H1 (cell line): Measurements from ENCODE around the gene MARCHF10. TPM values are rescaled to one million over a fixed set of nuclear protein-coding genes. Genes with fewer than 3 reads are reported as not detected.
A peak's percentile ranks its signal among the peaks of the same experiment; 100 is the strongest.

ENCODE experiments used
- CTCF ChIA-PET: fragments of 300-600 bp; sonication (Branson Sonifier 250); formaldehyde crosslinking; loops from one replicate; lab custom pipeline; 2021; ENCODE audit not compliant: partially characterized antibody; lab: Charles Lee
- POLR2A ChIA-PET: fragments of 300-600 bp; sonication (Branson Sonifier 250); formaldehyde crosslinking; loops from one replicate; lab custom pipeline; 2021; ENCODE audit warnings: inconsistent platforms; ENCODE audit not compliant: partially characterized antibody; lab: Charles Lee
- DNase-seq, 2 experiments: peaks; one replicate each; pipeline versions ENCODE4 v3.0.0 to v3.0.0-alpha.2; 2010 to 2022; ENCODE audit warnings: low spot score in 2 of 2, low read depth in 1 of 2, mixed read lengths in 1 of 2
- FAIRE-seq: peaks from 2 replicates; lab custom pipeline; 2011; peaks lifted over from hg19 to GRCh38; lab: Jason Lieb, UNC
- H2AFZ ChIP-seq: 2 replicates; pipeline ENCODE4 v1.8.1; 2012; ENCODE audit warnings: low read length, inconsistent platforms
- H2AK5ac ChIP-seq: 2 replicates; pipeline ENCODE4 v1.6.1; 2013; ENCODE audit warnings: low read depth, low read length
- H2BK120ac ChIP-seq: replicated peaks from 2 replicates; pipeline ENCODE3; 2013; ENCODE audit warnings: low read depth, low read length, inconsistent platforms
- H2BK12ac ChIP-seq: 2 replicates; pipeline ENCODE4 v1.6.1; 2013; ENCODE audit warnings: low read depth, low read length
- H2BK15ac ChIP-seq: 2 replicates; pipeline ENCODE4 v1.6.1; 2013; ENCODE audit warnings: low read length
- H2BK20ac ChIP-seq: 2 replicates; pipeline ENCODE4 v1.6.1; 2013; ENCODE audit warnings: low read length
- H2BK5ac ChIP-seq: 2 replicates; pipeline ENCODE4 v1.6.1; 2013; ENCODE audit warnings: low read depth, low read length
- H3K14ac ChIP-seq: 2 replicates; pipeline ENCODE4 v1.6.1; 2013; ENCODE audit warnings: inconsistent platforms; ENCODE audit not compliant: insufficient read length
- H3K18ac ChIP-seq: 2 replicates; pipeline ENCODE4 v1.6.1; 2013; ENCODE audit warnings: low read length; ENCODE audit errors: extremely low read depth
- H3K23ac ChIP-seq: 2 replicates; pipeline ENCODE4 v1.6.1; 2013; ENCODE audit warnings: inconsistent platforms; ENCODE audit not compliant: insufficient read length
- H3K23me2 ChIP-seq: 2 replicates; pipeline ENCODE4 v1.6.1; 2013; ENCODE audit warnings: low read depth, low read length
- H3K27ac ChIP-seq: 2 replicates; pipeline ENCODE4 v1.6.1; 2011; ENCODE audit warnings: low read depth, low read length, inconsistent platforms
- H3K27me3 ChIP-seq, 4 experiments: replicated peaks in 1 of 4; 1 replicate in 1 of 4; 2 replicates in 3 of 4; pipeline versions ENCODE4 v1.6.1 to v1.8.1; 2011 to 2013; ENCODE audit warnings: low read length in 3 of 4, mild to moderate bottlenecking in 3 of 4, inconsistent platforms in 2 of 4, mixed read lengths in 2 of 4, moderate library complexity in 1 of 4; ENCODE audit not compliant: control insufficient read depth in 3 of 4, insufficient read depth in 3 of 4; ENCODE audit errors: extremely low read depth in 1 of 4
- H3K36me3 ChIP-seq, 4 experiments: 2 replicates each; pipeline versions ENCODE4 v1.6.1 to v1.8.1; 2011 to 2013; ENCODE audit warnings: mild to moderate bottlenecking in 4 of 4, low read length in 3 of 4, moderate library complexity in 2 of 4, control low read depth in 1 of 4, inconsistent platforms in 1 of 4; ENCODE audit not compliant: insufficient read depth in 4 of 4, control insufficient read depth in 2 of 4
- H3K4ac ChIP-seq: replicated peaks from 2 replicates; pipeline ENCODE3; 2013; ENCODE audit warnings: low read length, low read depth, mixed read lengths, inconsistent platforms; ENCODE audit not compliant: insufficient read length
- H3K4me1 ChIP-seq, 4 experiments: replicated peaks in 1 of 4; 1 replicate in 1 of 4; 2 replicates in 3 of 4; pipeline versions ENCODE4 v1.6.1 to v1.8.1; 2011 to 2013; ENCODE audit warnings: low read length in 3 of 4, inconsistent platforms in 2 of 4, mixed read lengths in 1 of 4; ENCODE audit not compliant: insufficient read depth in 4 of 4, control insufficient read depth in 3 of 4
- H3K4me2 ChIP-seq, 2 experiments: 2 replicates each; pipeline versions ENCODE4 v1.6.1 to v1.8.1; 2011 to 2013; ENCODE audit warnings: low read depth in 2 of 2, low read length in 2 of 2, control low read depth in 1 of 2, inconsistent platforms in 1 of 2, mild to moderate bottlenecking in 1 of 2; ENCODE audit not compliant: insufficient read depth in 1 of 2
- H3K4me3 ChIP-seq, 4 experiments: fragments of 200-600, 300-600 bp in 1 of 4; sonication (generic), shearing (Covaris generic), sonication (Bioruptor Twin) in 1 of 4; 2 replicates each; pipeline versions ENCODE4 v1.5.1 to v1.8.1; 2011 to 2016; ENCODE audit warnings: low read length in 4 of 4, low read depth in 3 of 4, control low read depth in 2 of 4, inconsistent platforms in 2 of 4, mild to moderate bottlenecking in 2 of 4, mixed read lengths in 1 of 4, moderate library complexity in 1 of 4; ENCODE audit not compliant: insufficient read depth in 2 of 4; ENCODE audit errors: extremely low read depth in 1 of 4
- H3K56ac ChIP-seq: replicated peaks from 2 replicates; pipeline ENCODE3; 2013; ENCODE audit warnings: low read depth, mild to moderate bottlenecking, mixed read lengths, low read length, inconsistent platforms; ENCODE audit not compliant: insufficient read length
- H3K79me1 ChIP-seq: 2 replicates; pipeline ENCODE4 v1.6.1; 2013; ENCODE audit warnings: low read depth, low read length, control low read depth
- H3K79me2 ChIP-seq, 2 experiments: 2 replicates each; pipeline versions ENCODE4 v1.6.1 to v1.8.1; 2012 to 2013; ENCODE audit warnings: low read length in 2 of 2, mild to moderate bottlenecking in 2 of 2, inconsistent platforms in 1 of 2; ENCODE audit not compliant: insufficient read depth in 2 of 2, control insufficient read depth in 1 of 2
- H3K9ac ChIP-seq, 4 experiments: replicated peaks in 1 of 4; 1 replicate in 1 of 4; 2 replicates in 3 of 4; pipeline versions ENCODE4 v1.6.1 to v1.8.1; 2011 to 2013; ENCODE audit warnings: low read depth in 3 of 4, low read length in 3 of 4, control low read depth in 2 of 4, mild to moderate bottlenecking in 2 of 4, moderate library complexity in 2 of 4, inconsistent platforms in 1 of 4; ENCODE audit errors: extremely low read depth in 1 of 4
- H3K9me3 ChIP-seq, 2 experiments: 2 replicates each; pipeline versions ENCODE4 v1.6.1 to v1.8.1; 2012 to 2013; ENCODE audit warnings: mild to moderate bottlenecking in 2 of 2, moderate library complexity in 2 of 2, control low read depth in 1 of 2, inconsistent platforms in 1 of 2, low read depth in 1 of 2, low read length in 1 of 2, mixed read lengths in 1 of 2; ENCODE audit not compliant: insufficient read depth in 2 of 2
- H4K20me1 ChIP-seq, 2 experiments: replicated peaks in 1 of 2; 2 replicates each; pipeline versions ENCODE3 to v1.8.1; 2011 to 2013; ENCODE audit warnings: inconsistent platforms in 2 of 2, low read length in 2 of 2, mild to moderate bottlenecking in 1 of 2; ENCODE audit not compliant: insufficient read depth in 2 of 2, control insufficient read depth in 1 of 2
- H4K5ac ChIP-seq: 2 replicates; pipeline ENCODE4 v1.6.1; 2013; ENCODE audit warnings: low read length, low read depth, mixed read lengths, inconsistent platforms; ENCODE audit not compliant: insufficient read length
- H4K8ac ChIP-seq: 2 replicates; pipeline ENCODE4 v1.8.0; 2013; ENCODE audit warnings: mild to moderate bottlenecking, moderate library complexity, low read length, inconsistent platforms; ENCODE audit not compliant: insufficient read depth; ENCODE audit errors: extremely low read depth
- H4K91ac ChIP-seq: replicated peaks from 2 replicates; pipeline ENCODE3; 2013; ENCODE audit warnings: low read length, mixed read lengths, inconsistent platforms; ENCODE audit not compliant: insufficient read length
- ASH2L ChIP-seq: fragments of 200-600, 300-600 bp; sonication (generic); IDR thresholded peaks from one replicate; pipeline ENCODE4 v1.7.1; 2017; ENCODE audit warnings: low read length
- BRCA1 ChIP-seq: IDR thresholded peaks from 2 replicates; pipeline ENCODE4 v1.6.1; 2012; ENCODE audit warnings: low read depth, low read length, improper control_type of control experiment
- CBX5 ChIP-seq: fragments of 300-800, 300-1000 bp; sonication (generic); IDR thresholded peaks from 2 replicates; pipeline ENCODE4 v1.7.1; 2016; ENCODE audit warnings: antibody characterized with exemption, low read length, low read depth
- PHF8 ChIP-seq: fragments of 200-600 bp; sonication (generic); conservative IDR thresholded peaks from 2 replicates; pipeline ENCODE4 v1.7.1; 2012; ENCODE audit warnings: low read depth, mild to moderate bottlenecking, inconsistent platforms, low read length, moderate library complexity
- RNF2 ChIP-seq: fragments of 200-900, 300-1000 bp; sonication (generic); IDR thresholded peaks from 2 replicates; pipeline ENCODE4 v1.7.1; 2016; ENCODE audit warnings: borderline replicate concordance, low read depth, mild to moderate bottlenecking, antibody characterized with exemption, low read length; ENCODE audit not compliant: poor library complexity, severe bottlenecking; ENCODE audit errors: missing control alignments
- RXRA ChIP-seq: IDR thresholded peaks from 2 replicates; pipeline ENCODE4 v1.6.1; 2011; ENCODE audit warnings: low read depth, mild to moderate bottlenecking, low read length, moderate library complexity; ENCODE audit not compliant: insufficient read depth
- SAP30 ChIP-seq: fragments of 300-600 bp; sonication (generic); IDR thresholded peaks from 2 replicates; pipeline ENCODE4 v1.7.1; 2012; ENCODE audit warnings: low read length, moderate library complexity, mild to moderate bottlenecking, inconsistent platforms; ENCODE audit not compliant: insufficient read depth, insufficient replicate concordance
- TBP ChIP-seq: IDR thresholded peaks from 2 replicates; pipeline ENCODE4 v1.6.1; 2011; ENCODE audit warnings: low read depth, low read length, improper control_type of control experiment
- TEAD4 ChIP-seq: IDR thresholded peaks from 2 replicates; pipeline ENCODE4 v1.6.1; 2012; ENCODE audit warnings: low read depth, low read length, inconsistent platforms, mixed read lengths
- WGBS, 2 experiments: shearing (Covaris generic) in 1 of 2; methylation state at CpG; one replicate each; pipeline versions ENCODE4 v1.1.6 to v1.1.7; 2013 to 2015; ENCODE audit warnings: low lambda C conversion rate in 2 of 2, mixed read lengths in 2 of 2, inconsistent platforms in 1 of 2, low coverage in 1 of 2, missing lambda C conversion rate in 1 of 2; ENCODE audit not compliant: insufficient replicate concordance in 2 of 2, insufficient coverage in 1 of 2, insufficient read length in 1 of 2; ENCODE audit errors: extremely low coverage in 1 of 2, missing lambda C conversion rate in 1 of 2; 5-methylcytosine and 5-hydroxymethylcytosine counted together
- polyA plus RNA-seq, 7 experiments: library from polyadenylated mRNA; depleted of rRNA in 3 of 7; stranded (reverse) in 5 of 7; unstranded in 2 of 7; fragments of >200 nt in 5 of 7; fragments of 200-250 nt in 2 of 7; gene quantifications; 1 replicate in 5 of 7; 2 replicates in 1 of 7; 4 replicates in 1 of 7; pipeline versions ENCODE4 v1.2.1 to v1.2.3, GENCODE V29; 2011 to 2013; ENCODE audit warnings: missing spikeins in 2 of 7, mixed read lengths in 2 of 7
- total RNA-seq: library from RNA; stranded (reverse); fragmentation: NEBNext Ultra II Directional; extraction: Animal tissue kit (Norgen Biotek cat#: 25700); gene quantifications from 2 replicates; pipeline ENCODE4 v1.2.1, GENCODE V29; 2021

Gene MARCHF10
- total and polyA plus RNA-seq, 2 of the 8 experiments (the other 6 are each of a cell fraction or from before 2014, with no cell fraction given): 0.48 to 0.73 TPM

- Histone ChIP-seq H2AFZ (0 out of 2 replicates have a peak overlapping the region, but pooled peaks have one; percentile 38), H3K23me2 (no peaks in the 10 kb centered on the region), H3K4me2 (no peak overlapping the region), H3K9me3 (no peaks in the 10 kb centered on the region), H3K27ac (no peak overlapping the region), H3K27me3 (no peaks in the 10 kb centered on the region), H4K20me1 (no peaks in the 10 kb centered on the region), H3K56ac (no peak overlapping the region), H3K4ac (no peak overlapping the region), H2BK15ac (no peak overlapping the region; the same call in 1 of the 2 replicates), H3K79me2 (no peaks in the 10 kb centered on the region), H2BK20ac (no peak overlapping the region), H4K5ac (no peak overlapping the region), H2BK5ac (no peak overlapping the region), H3K79me1 (no peaks in the 10 kb centered on the region), H2BK120ac (no peak overlapping the region), H3K18ac (no peak overlapping the region), H3K14ac (no peak overlapping the region), H4K8ac (no peak overlapping the region), H4K91ac (no peak overlapping the region), H3K9ac (no peak overlapping the region), H3K23ac (no peak overlapping the region), H2AK5ac (no peak overlapping the region), H2BK12ac (0 out of 2 replicates have a peak overlapping the region, but pooled peaks have one; percentile 71), H3K4me1 (peaks cover 0 to 13% (median 10%) of the 10 kb centered on the region in 4 experiments; a peak in 5 of 7 replicates), H3K4me3 (no peak overlapping the region), H3K36me3 (no peaks in the 10 kb centered on the region)
- DNase-seq: no peak
- WGBS, 2 experiments: 95% methylated on average over 17 of the region's 17 CpGs; no CpG with 5 or more reads in 1 of the 2 experiments
- TF ChIP-seq RNF2 (no peak), PHF8 (no peak), TBP (no peak), CBX5 (no peak), BRCA1 (no peak), SAP30 (no peak), TEAD4 (no peak), RXRA (no peak), ASH2L (no peak)
- FAIRE-seq: no peak
- ChIA-PET POLR2A (no interaction called here), CTCF (interaction anchor here (0.7 kb wide), 1 partner anchor 30 kb away, joined by 4 read pairs; no protein-coding TSS in a partner anchor)
Measured at GRCh38 chr17:62749926-62750325, 58.2 kb downstream of the MARCHF10 start.
